Dedifferentiated amniotic fluid mesenchymal stem cell (primary cell): ENCODE results near the gene P2RY2.

Experiments used
- DNase-seq: peaks from one replicate; pipeline ENCODE4 v3.0.0-alpha.2; 2016; ENCODE audit errors: extremely low spot score

Gene P2RY2

GRCh38 chr11:73242251-73243092 is 24.4 kb downstream of the P2RY2 start:
- DNase-seq = peak; percentile 66

- no peak for DNase-seq
These were observed 25.0 kb downstream of the P2RY2 start for GRCh38 chr11:73243093-73243485.

- no peak for DNase-seq
These were observed 26.6 kb downstream of the P2RY2 start for GRCh38 chr11:73244589-73245240.

GRCh38 chr11:73245461-73245860 is 27.4 kb downstream of the P2RY2 start:
- DNase-seq = no peak

- DNase-seq = no peak
These were observed 28.2 kb downstream of the P2RY2 start for GRCh38 chr11:73246303-73246702.

GRCh38 chr11:73248526-73249185 is 30.6 kb downstream of the P2RY2 start:
- no peak for DNase-seq

- DNase-seq = no peak
These were observed 31.2 kb downstream of the P2RY2 start for GRCh38 chr11:73249304-73249703.

- no peak for DNase-seq
These were observed 32.0 kb downstream of the P2RY2 start for GRCh38 chr11:73249853-73250783.

- DNase-seq = no peak
These were observed 34.6 kb downstream of the P2RY2 start for GRCh38 chr11:73252577-73253191.

GRCh38 chr11:73257342-73258103 is 39.4 kb downstream of the P2RY2 start:
- peak; percentile 95 for DNase-seq

GRCh38 chr11:73258104-73259035 is 40.3 kb downstream of the P2RY2 start:
- no peak for DNase-seq

- no peak for DNase-seq
These were observed 41.5 kb downstream of the P2RY2 start for GRCh38 chr11:73259406-73260126.

- DNase-seq = no peak
These were observed 42.0 kb downstream of the P2RY2 start for GRCh38 chr11:73260127-73260457.

GRCh38 chr11:73262851-73263495 is 44.9 kb downstream of the P2RY2 start:
- no peak for DNase-seq

- no peak for DNase-seq
These were observed 45.6 kb downstream of the P2RY2 start for GRCh38 chr11:73263640-73264039.

GRCh38 chr11:73265278-73265810 is 47.3 kb downstream of the P2RY2 start:
- no peak for DNase-seq

- no peak for DNase-seq
These were observed 48.0 kb downstream of the P2RY2 start for GRCh38 chr11:73265853-73266645.
